Parathyroid adenoma (tissue), 2 donors: ENCODE measurements around the gene ANAPC2.

Source experiments
- H2AFZ ChIP-seq: fragments of 300-600 bp; sonication (generic); one replicate; pipeline ENCODE4 v1.7.0; 2017; ENCODE audit warnings: antibody characterized with exemption, mild to moderate bottlenecking
- H3K27ac ChIP-seq: fragments of 300-600 bp; sonication (generic); one replicate; pipeline ENCODE4 v1.7.0; 2017
- H3K27me3 ChIP-seq: fragments of 300-600 bp; sonication (generic); one replicate; pipeline ENCODE4 v1.7.0; 2017; ENCODE audit warnings: low read length; ENCODE audit not compliant: control insufficient read depth, insufficient read depth
- H3K36me3 ChIP-seq: fragments of 300-600 bp; sonication (generic); one replicate; pipeline ENCODE4 v1.7.0; 2017; ENCODE audit warnings: low read length; ENCODE audit not compliant: control insufficient read depth, insufficient read depth
- H3K4me1 ChIP-seq: fragments of 300-600 bp; sonication (generic); one replicate; pipeline ENCODE4 v1.7.0; 2017; ENCODE audit warnings: control low read depth
- H3K4me2 ChIP-seq: fragments of 300-600 bp; sonication (generic); one replicate; pipeline ENCODE4 v1.7.0; 2017; ENCODE audit warnings: low read length
- H3K4me3 ChIP-seq: fragments of 300-600 bp; sonication (generic); one replicate; pipeline ENCODE4 v1.7.0; 2017; ENCODE audit warnings: low read depth, low read length
- H3K79me2 ChIP-seq: fragments of 300-600 bp; sonication (generic); one replicate; pipeline ENCODE4 v1.7.0; 2017; ENCODE audit warnings: control low read depth
- H3K9ac ChIP-seq: fragments of 300-600 bp; sonication (generic); one replicate; pipeline ENCODE4 v1.7.0; 2017; ENCODE audit warnings: mild to moderate bottlenecking
- H3K9me3 ChIP-seq: fragments of 300-600 bp; sonication (generic); one replicate; pipeline ENCODE4 v1.7.0; 2017; ENCODE audit warnings: low read length; ENCODE audit not compliant: control insufficient read depth
- CTCF ChIP-seq: fragments of 300-600 bp; sonication (generic); IDR thresholded peaks from one replicate; pipeline ENCODE4 v1.7.0; 2017; ENCODE audit warnings: antibody characterized with exemption, mild to moderate bottlenecking
- donor health status: primary hyperparathyroidism.

ANAPC2 gene

GRCh38 chr9:137157618-137158415 is 30.5 kb downstream of the ANAPC2 start:
- TF ChIP-seq CTCF, result no peak
- H2AFZ ChIP-seq, result no peak overlapping the region
- no peak overlapping the region for H3K9ac ChIP-seq
- no peaks in the 10 kb centered on the region for H3K36me3 ChIP-seq
- no peak overlapping the region for H3K27ac ChIP-seq
- no peaks in the 10 kb centered on the region for H3K4me1 ChIP-seq
- H3K4me2 ChIP-seq, result no peak overlapping the region
- no peaks in the 10 kb centered on the region for H3K27me3 ChIP-seq
- H3K9me3 ChIP-seq, result no peaks in the 10 kb centered on the region
- H3K79me2 ChIP-seq, result no peaks in the 10 kb centered on the region
- H3K4me3 ChIP-seq, result no peak overlapping the region

GRCh38 chr9:137156567-137157375 is 31.6 kb downstream of the ANAPC2 start:
- no peak overlapping the region for H2AFZ ChIP-seq
- H3K79me2 ChIP-seq, result no peaks in the 10 kb centered on the region
- H3K4me1 ChIP-seq, result no peaks in the 10 kb centered on the region
- no peaks in the 10 kb centered on the region for H3K36me3 ChIP-seq
- no peaks in the 10 kb centered on the region for H3K27me3 ChIP-seq
- no peak for TF ChIP-seq CTCF
- no peak overlapping the region for H3K27ac ChIP-seq
- no peak overlapping the region for H3K4me2 ChIP-seq
- H3K4me3 ChIP-seq, result no peak overlapping the region
- H3K9ac ChIP-seq, result no peak overlapping the region
- no peaks in the 10 kb centered on the region for H3K9me3 ChIP-seq

- H3K9me3 ChIP-seq, result no peaks in the 10 kb centered on the region
- no peak for TF ChIP-seq CTCF
- H3K9ac ChIP-seq, result no peak overlapping the region
- no peaks in the 10 kb centered on the region for H3K4me1 ChIP-seq
- no peak overlapping the region for H3K4me3 ChIP-seq
- H3K4me2 ChIP-seq, result no peak overlapping the region
- H3K27me3 ChIP-seq, result no peaks in the 10 kb centered on the region
- H2AFZ ChIP-seq, result no peak overlapping the region
- H3K36me3 ChIP-seq, result no peaks in the 10 kb centered on the region
- no peaks in the 10 kb centered on the region for H3K79me2 ChIP-seq
- no peak overlapping the region for H3K27ac ChIP-seq
Measured at GRCh38 chr9:137152844-137153405, 35.4 kb downstream of the ANAPC2 start.

GRCh38 chr9:137150617-137151457 is 37.5 kb downstream of the ANAPC2 start:
- Histone ChIP-seq H3K27ac (no peak overlapping the region), H2AFZ (no peak overlapping the region), H3K9ac (no peak overlapping the region), H3K9me3 (no peaks in the 10 kb centered on the region), H3K36me3 (no peaks in the 10 kb centered on the region), H3K4me1 (no peaks in the 10 kb centered on the region), H3K79me2 (no peaks in the 10 kb centered on the region), H3K4me2 (no peak overlapping the region), H3K27me3 (no peaks in the 10 kb centered on the region), H3K4me3 (no peak overlapping the region)
- no peak for TF ChIP-seq CTCF
